Spinal cord (tissue), 10 donors: ENCODE results near the gene AKT1S1. TPM values are rescaled to one million over a fixed set of nuclear protein-coding genes. Genes with fewer than 3 reads are reported as not detected.

Experiments used
- DNase-seq, 6 donors: peaks; one replicate each; pipeline versions ENCODE4 v3.0.0 to v3.0.0-alpha.2; 2013 to 2015; ENCODE audit warnings: low spot score in 6 of 6, low read depth in 4 of 6
- H3K27ac ChIP-seq: one replicate; pipeline ENCODE4 v1.5.1; 2013; ENCODE audit warnings: low read depth, low read length, control low read depth
- H3K27me3 ChIP-seq: one replicate; pipeline ENCODE4 v1.6.1; 2013; ENCODE audit warnings: low read length; ENCODE audit not compliant: control insufficient read depth, insufficient read depth
- H3K36me3 ChIP-seq: one replicate; pipeline ENCODE4 v1.6.1; 2013; ENCODE audit warnings: low read length; ENCODE audit not compliant: control insufficient read depth, insufficient read depth
- H3K4me1 ChIP-seq: one replicate; pipeline ENCODE4 v1.6.1; 2013; ENCODE audit warnings: low read length; ENCODE audit not compliant: control insufficient read depth, insufficient read depth
- H3K4me3 ChIP-seq: one replicate; pipeline ENCODE4 v1.5.1; 2013; ENCODE audit warnings: low read depth, low read length, control low read depth
- H3K9me3 ChIP-seq: one replicate; pipeline ENCODE4 v1.6.1; 2013; ENCODE audit warnings: low read length; ENCODE audit not compliant: control insufficient read depth, insufficient read depth
- WGBS: methylation state at CpG from one replicate; pipeline ENCODE4 v1.1.5; 2013; ENCODE audit warnings: missing lambda C conversion rate; ENCODE audit not compliant: insufficient coverage; 5-methylcytosine and 5-hydroxymethylcytosine counted together
- polyA plus RNA-seq, 2 donors: library from polyadenylated mRNA; unstranded; fragments of 120-200 nt; gene quantifications; one replicate each; pipeline ENCODE4 v1.2.1, GENCODE V29; 2013; ENCODE audit not compliant: insufficient read length in 2 of 2
- total RNA-seq, 2 donors: library from RNA; depleted of rRNA in 1 of 2; stranded (reverse); fragments of 120-200 nt in 1 of 2; fragments of >200 nt in 1 of 2; gene quantifications; one replicate each; pipeline versions ENCODE4 v1.2.3 to v1.2.4, GENCODE V29; 2013 to 2014
- donor health status: healthy.

AKT1S1 gene
- total and polyA plus RNA-seq, 4 donors: 3.8 to 43.8 (median 26.0) TPM

DNA sequence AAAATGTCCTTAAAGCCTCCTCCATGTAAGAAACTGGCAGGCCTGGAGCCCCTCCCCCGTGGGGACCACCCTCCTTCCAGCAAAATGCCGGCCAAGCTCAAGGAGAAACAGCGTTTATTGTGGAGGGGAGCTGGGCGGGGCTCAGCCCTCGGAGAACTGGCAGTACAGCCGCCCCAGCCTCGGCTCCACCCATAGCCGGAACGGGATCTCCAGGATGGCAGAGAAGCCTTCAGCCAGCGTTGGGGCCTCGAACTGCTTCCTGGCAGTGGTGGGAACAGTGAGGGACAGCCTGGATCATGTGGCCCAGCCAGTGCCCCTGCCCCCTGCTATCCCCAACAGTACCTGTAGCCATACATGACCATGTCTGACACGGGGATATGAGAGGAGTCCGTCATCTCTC, 16.0 kb downstream of the AKT1S1 start:
- WGBS: 17% methylated on average over 10 of the region's 13 CpGs
- H3K4me1 ChIP-seq: peaks cover 41% of the 10 kb centered on the region
- H3K9me3 ChIP-seq: no peaks in the 10 kb centered on the region
- H3K27me3 ChIP-seq: no peaks in the 10 kb centered on the region
- peak in 1 of 6 donors; percentile 60 for DNase-seq
- H3K27ac ChIP-seq: no peak overlapping the region
- no peak overlapping the region for H3K4me3 ChIP-seq
- peaks cover 94% of the 10 kb centered on the region for H3K36me3 ChIP-seq

GRCh38 chr19:49860336-49861102, 16.6 kb downstream of the AKT1S1 start:
- peaks cover 35% of the 10 kb centered on the region for H3K4me1 ChIP-seq
- no peak overlapping the region for H3K27ac ChIP-seq
- no peak overlapping the region for H3K4me3 ChIP-seq
- DNase-seq: no peak
- WGBS: 51% methylated on average over 17 of the region's 17 CpGs
- peaks cover 97% of the 10 kb centered on the region for H3K36me3 ChIP-seq
- H3K9me3 ChIP-seq: no peaks in the 10 kb centered on the region
- no peaks in the 10 kb centered on the region for H3K27me3 ChIP-seq

- H3K4me1 ChIP-seq: peaks cover 35% of the 10 kb centered on the region
- no peak overlapping the region for H3K27ac ChIP-seq
- WGBS: 87% methylated on average over 16 of the region's 22 CpGs
- no peak for DNase-seq
- H3K4me3 ChIP-seq: no peak overlapping the region
- H3K27me3 ChIP-seq: no peaks in the 10 kb centered on the region
- H3K9me3 ChIP-seq: no peaks in the 10 kb centered on the region
- H3K36me3 ChIP-seq: peaks cover 100% of the 10 kb centered on the region
Measured at GRCh38 chr19:49859682-49860335, 17.3 kb downstream of the AKT1S1 start.

DNA sequence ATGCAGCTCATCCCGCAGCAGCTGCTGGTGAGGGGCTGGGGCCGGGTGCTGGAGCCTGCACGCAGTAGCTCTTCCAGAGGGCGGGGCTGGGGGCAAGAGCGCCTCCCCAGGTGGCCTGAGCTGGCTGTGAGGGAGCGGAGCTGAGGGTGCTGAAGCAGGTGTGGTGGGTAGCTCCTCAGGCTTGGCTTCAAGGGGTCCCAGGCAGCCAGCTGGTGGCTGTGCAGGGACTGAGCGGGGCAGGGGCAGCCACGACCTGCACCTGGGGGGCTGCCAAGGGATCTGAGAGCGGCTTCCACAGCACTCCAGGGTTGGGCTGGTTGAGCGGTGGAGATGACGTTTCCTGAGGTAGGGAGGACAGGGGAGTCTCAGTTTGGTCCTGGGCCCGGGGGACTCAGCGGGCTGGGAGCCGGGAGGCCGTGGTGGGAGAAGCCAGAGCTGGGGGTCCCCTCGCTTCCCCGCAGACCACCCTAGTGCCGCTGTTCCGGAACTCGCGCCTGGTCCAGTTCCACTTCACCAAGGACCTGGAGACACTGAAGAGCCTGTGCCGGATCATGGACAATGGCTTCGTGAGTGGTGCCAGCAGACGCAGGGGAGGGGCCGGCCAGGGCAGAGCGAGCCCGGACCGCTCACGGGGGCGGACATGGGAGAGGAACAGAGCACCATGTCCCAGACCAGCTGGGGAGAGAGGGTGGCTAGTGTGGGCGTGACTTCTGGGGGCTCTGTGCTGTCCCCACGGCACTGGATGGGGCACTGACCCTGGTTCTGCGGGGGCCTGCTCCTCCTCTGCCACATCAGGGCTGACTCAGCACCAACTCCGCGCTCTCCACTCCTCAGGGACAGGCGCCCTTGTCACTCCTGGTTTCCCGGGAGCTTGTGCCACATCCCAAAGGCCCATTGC, 18.8 kb downstream of the AKT1S1 start:
- DNase-seq: no peak
- no peaks in the 10 kb centered on the region for H3K27me3 ChIP-seq
- no peak overlapping the region for H3K4me3 ChIP-seq
- H3K4me1 ChIP-seq: peaks cover 44% of the 10 kb centered on the region
- no peaks in the 10 kb centered on the region for H3K9me3 ChIP-seq
- H3K36me3 ChIP-seq: peaks cover 98% of the 10 kb centered on the region
- WGBS: 82% methylated on average over 33 of the region's 37 CpGs
- H3K27ac ChIP-seq: peak overlapping the region; percentile 33

DNA sequence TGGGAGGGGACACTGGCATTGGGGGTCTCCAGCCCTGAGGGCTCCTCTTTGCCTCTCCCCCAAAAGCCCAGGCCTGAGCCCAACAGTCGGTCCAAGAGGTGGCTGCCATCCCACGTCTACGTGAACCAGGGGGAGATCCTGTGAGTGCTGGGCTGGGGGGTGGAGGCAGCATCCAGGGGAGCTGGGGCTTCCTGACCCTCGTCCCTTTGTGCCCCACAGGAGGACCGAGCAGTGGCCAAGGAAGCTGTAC, 19.4 kb downstream of the AKT1S1 start:
- Histone ChIP-seq H3K9me3 (no peaks in the 10 kb centered on the region), H3K4me1 (peaks cover 50% of the 10 kb centered on the region), H3K27me3 (no peaks in the 10 kb centered on the region), H3K36me3 (peaks cover 92% of the 10 kb centered on the region), H3K27ac (no peak overlapping the region), H3K4me3 (no peak overlapping the region)
- 80% methylated on average over 4 of the region's 5 CpGs for WGBS
- DNase-seq: no peak

DNA sequence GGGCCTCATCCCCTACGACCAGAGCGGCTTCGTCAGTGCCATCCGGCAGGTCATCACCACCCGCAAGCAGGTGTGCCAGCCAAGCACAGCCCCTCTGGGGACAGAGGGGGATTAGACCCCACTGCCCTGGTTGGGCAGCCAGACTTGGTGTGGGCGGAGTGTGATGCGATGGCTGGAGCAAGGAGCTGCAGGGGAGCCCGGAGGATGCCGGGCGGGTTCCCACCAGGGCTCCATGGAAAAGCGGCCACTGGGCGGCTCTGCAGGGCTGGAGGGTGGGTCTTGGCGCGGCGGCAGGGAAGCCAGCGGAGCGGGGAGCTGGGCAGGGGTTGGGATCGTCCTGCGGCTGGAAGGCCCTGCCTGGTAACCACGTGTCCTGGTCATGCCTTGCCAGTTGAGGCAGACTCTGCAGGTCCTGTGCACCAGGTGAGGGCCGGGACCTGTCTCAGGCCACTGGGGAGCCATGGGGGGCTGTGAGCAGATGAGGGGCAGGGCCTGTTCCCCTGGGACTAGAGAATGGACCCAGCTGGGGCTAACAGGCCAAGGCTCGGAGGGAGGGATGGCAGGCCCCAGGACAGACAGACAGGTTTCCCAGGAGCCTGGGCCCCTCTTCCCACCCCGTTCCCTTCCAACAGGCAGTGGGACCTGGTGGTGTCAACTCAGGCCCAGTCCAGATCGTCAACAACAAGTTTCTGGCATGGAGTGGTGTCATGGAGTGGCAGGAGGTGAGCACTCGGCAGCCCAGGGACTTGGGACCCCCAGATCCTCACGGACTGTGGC, 19.9 kb downstream of the AKT1S1 start:
- Histone ChIP-seq H3K9me3 (no peaks in the 10 kb centered on the region), H3K36me3 (peaks cover 87% of the 10 kb centered on the region), H3K4me3 (no peak overlapping the region), H3K4me1 (peaks cover 50% of the 10 kb centered on the region), H3K27me3 (no peaks in the 10 kb centered on the region), H3K27ac (no peak overlapping the region)
- 89% methylated on average over 26 of the region's 26 CpGs for WGBS
- DNase-seq: no peak

- peaks cover 83% of the 10 kb centered on the region for H3K36me3 ChIP-seq
- peaks cover 56% of the 10 kb centered on the region for H3K4me1 ChIP-seq
- H3K9me3 ChIP-seq: no peaks in the 10 kb centered on the region
- 92% methylated on average over 12 of the region's 18 CpGs for WGBS
- H3K27me3 ChIP-seq: no peaks in the 10 kb centered on the region
- H3K4me3 ChIP-seq: no peak overlapping the region
- no peak for DNase-seq
- H3K27ac ChIP-seq: no peak overlapping the region
Measured at GRCh38 chr19:49856574-49857021, 20.6 kb downstream of the AKT1S1 start.

DNA sequence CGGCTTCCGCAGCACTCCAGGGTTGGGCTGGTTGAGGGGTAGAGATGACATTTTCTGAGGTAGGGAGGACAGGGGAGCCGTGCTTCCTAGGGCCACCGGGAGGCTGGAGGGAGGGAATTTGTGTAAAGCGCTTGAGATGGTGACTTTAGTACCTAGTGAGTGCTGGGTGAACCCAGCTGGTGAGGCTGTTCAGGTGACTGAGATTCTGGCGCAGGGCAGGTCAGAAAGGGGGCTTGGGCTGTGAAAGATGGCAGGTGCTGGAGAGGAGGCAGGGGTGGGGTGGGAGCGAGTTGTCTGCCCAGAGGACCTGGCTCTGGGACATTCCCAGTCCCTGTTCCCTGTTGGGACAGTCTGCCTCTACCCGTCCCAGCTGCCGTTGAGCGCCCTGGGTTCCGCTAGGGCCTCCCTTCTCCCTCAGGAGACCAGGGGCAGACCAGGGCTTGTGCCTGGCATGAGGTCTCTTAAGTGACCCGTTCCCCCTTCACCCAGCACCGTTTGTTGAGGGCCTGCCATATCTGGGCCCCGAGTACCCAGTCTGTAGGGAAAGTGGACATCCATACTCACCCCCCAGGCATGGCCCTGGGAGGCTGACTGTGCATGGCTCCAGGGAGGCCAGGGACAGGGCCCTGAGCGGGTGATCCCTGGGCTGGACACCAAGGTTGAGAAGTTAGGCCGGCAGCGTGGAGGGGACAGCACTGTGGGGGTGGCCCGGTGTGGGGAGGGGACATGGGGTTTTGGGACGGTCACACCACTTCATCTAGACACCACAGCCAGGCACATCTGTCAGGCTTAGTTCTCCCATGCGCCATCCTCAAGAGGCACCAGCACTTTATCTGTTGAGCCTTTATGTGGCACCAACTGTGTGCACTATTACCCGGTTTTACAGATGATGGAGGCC, 21.2 kb downstream of the AKT1S1 start:
- Histone ChIP-seq H3K27me3 (no peaks in the 10 kb centered on the region), H3K9me3 (no peaks in the 10 kb centered on the region), H3K4me1 (peaks cover 53% of the 10 kb centered on the region), H3K36me3 (peaks cover 77% of the 10 kb centered on the region), H3K4me3 (no peak overlapping the region), H3K27ac (no peak overlapping the region)
- DNase-seq: no peak
- 80% methylated on average over 17 of the region's 21 CpGs for WGBS
